Adrenal gland (tissue), 12 donors: Measurements from ENCODE around the gene ARHGEF16. TPM values are rescaled to one million over a fixed set of nuclear protein-coding genes. Genes with fewer than 3 reads are reported as not detected.

Experiments
- DNase-seq, 7 donors: peaks; one replicate each; pipeline ENCODE4 v3.0.0-alpha.2; 2019 to 2020
- H3K27ac ChIP-seq, 5 donors: fragments of 200-600 bp; sonication (generic) in 4 of 5; 1 replicate in 3 of 5; 2 replicates in 2 of 5; pipeline versions ENCODE4 v1.5.1 to v1.8.0; 2016 to 2020; ENCODE audit warnings: mild to moderate bottlenecking in 1 of 5
- H3K27me3 ChIP-seq: fragments of 200-600 bp; 2 replicates; pipeline ENCODE4 v1.8.0; 2021
- H3K36me3 ChIP-seq, 2 donors: fragments of 200-600 bp; replicated peaks in 1 of 2; 1 replicate in 1 of 2; 2 replicates in 1 of 2; pipeline versions ENCODE4 v1.5.1 to v1.8.0; 2018 to 2022
- H3K4me1 ChIP-seq, 2 donors: fragments of 200-600 bp; replicated peaks in 1 of 2; 1 replicate in 1 of 2; 2 replicates in 1 of 2; pipeline versions ENCODE4 v1.5.1 to v1.8.0; 2018 to 2021
- H3K4me3 ChIP-seq, 4 donors: fragments of 200-600 bp; sonication (generic) in 3 of 4; one replicate each; pipeline ENCODE4 v1.5.1; 2016 to 2018
- H3K9me3 ChIP-seq, 3 donors: fragments of 200-600 bp; sonication (generic) in 1 of 3; replicated peaks in 1 of 3; 1 replicate in 2 of 3; 2 replicates in 1 of 3; pipeline versions ENCODE4 v1.5.1 to v1.8.0; 2016 to 2021
- CTCF ChIP-seq, 6 experiments: fragments of 450-650 bp in 4 of 6; fragments of 200-600 bp in 2 of 6; sonication (generic) in 1 of 6; IDR thresholded peaks; 1 replicate in 5 of 6; 2 replicates in 1 of 6; pipeline versions ENCODE4 v1.5.1 to v1.8.0; 2016 to 2021; ENCODE audit warnings: antibody characterized with exemption in 6 of 6, mild to moderate bottlenecking in 2 of 6, moderate library complexity in 1 of 6
- POLR2A ChIP-seq, 2 donors: fragments of 450-650 bp; IDR thresholded peaks; one replicate each; pipeline ENCODE4 v1.6.1; 2017; ENCODE audit warnings: antibody characterized with exemption in 2 of 2, mild to moderate bottlenecking in 2 of 2, moderate library complexity in 1 of 2
- WGBS, 4 donors: extraction: QIAGEN DNeasy Blood & Tissue Kit in 2 of 4; methylation state at CpG; one replicate each; pipeline versions ENCODE4 v1.1.5 to v1.1.7; 2013 to 2017; 5-methylcytosine and 5-hydroxymethylcytosine counted together
- intact Hi-C, 2 donors: fragments of 100-400 bp; cut with DNase I; formaldehyde crosslinking; loops; one replicate each; pipeline versions ENCODE4 v1.14.1 to v1.15.0; 2022 to 2023
- polyA plus RNA-seq, 3 donors: library from polyadenylated mRNA; stranded (reverse); fragments of 200-250 nt in 2 of 3; fragments of 350-450 nt in 1 of 3; fragmentation: Illumina TruSeq in 1 of 3; extraction: RNeasy Lipid Tissue Mini Kit (QIAGEN cat#74804) in 1 of 3; gene quantifications; one replicate each; pipeline ENCODE4 v1.2.3, GENCODE V29; 2013 to 2014
- total RNA-seq, 9 donors: library from RNA; depleted of rRNA in 4 of 9; stranded (reverse); fragments of >200 nt in 4 of 9; fragments of 120-200 nt in 1 of 9; fragmentation: NEBNext Ultra II Directional in 1 of 9; extraction: Animal tissue kit (Norgen Biotek cat#: 25700) in 1 of 9; gene quantifications; one replicate each; pipeline versions ENCODE4 v1.1.0 to v1.2.4, GENCODE V29; 2013 to 2023
- donor health status: healthy with polysubstance abuse.
- donor health status: Bipolar disorder and iron deficiency.
- donor health status: DM: yes; HTN: yes; CAD: no.
- donor health status: DM: no; HTN: no; CAD: no.
- donor health status: DM: no; HTN: no; CAD: no.
- donor health status: DM: yes; HTN: yes; CAD: no.

ARHGEF16 gene
- total and polyA plus RNA-seq, 12 donors, result 0.11 to 3.1 (median 0.83) TPM

GRCh38 chr1:3438661-3439180 is 15.7 kb upstream of the ARHGEF16 start:
- H3K9me3 ChIP-seq, result no peaks in the 10 kb centered on the region
- TF ChIP-seq CTCF (IDR thresholded peaks at IDR 0.05), result no peak
- no peak for TF ChIP-seq POLR2A (IDR thresholded peaks at IDR 0.05)
- WGBS, 4 donors, result 73 to 81% (median 78%) methylated on average over 7 to 9 of the region's 9 CpGs
- H3K27me3 ChIP-seq, result peaks cover 2% of the 10 kb centered on the region
- intact Hi-C loops, result no loop called here
- H3K36me3 ChIP-seq, result no peaks in the 10 kb centered on the region
- no peak overlapping the region for H3K27ac ChIP-seq
- H3K4me3 ChIP-seq, result no peak overlapping the region
- no peaks in the 10 kb centered on the region for H3K4me1 ChIP-seq
- no peak for DNase-seq

GRCh38 chr1:3439346-3440299 is 14.8 kb upstream of the ARHGEF16 start:
- intact Hi-C loops, result no loop called here
- Histone ChIP-seq H3K27ac (no peak overlapping the region), H3K27me3 (peaks cover 2% of the 10 kb centered on the region), H3K9me3 (no peaks in the 10 kb centered on the region), H3K4me1 (no peaks in the 10 kb centered on the region), H3K36me3 (no peaks in the 10 kb centered on the region), H3K4me3 (no peak overlapping the region)
- DNase-seq, result no peak
- WGBS, 4 donors, result 60 to 82% (median 67%) methylated on average over 13 to 27 of the region's 27 CpGs
- TF ChIP-seq POLR2A (IDR thresholded peaks at IDR 0.05) (no peak), CTCF (IDR thresholded peaks at IDR 0.05) (no peak)

- no peak overlapping the region for H3K27ac ChIP-seq
- WGBS, 4 donors, result 50 to 56% (median 52%) methylated on average over 9 to 10 of the region's 10 CpGs
- H3K27me3 ChIP-seq, result peaks cover 2% of the 10 kb centered on the region
Measured at GRCh38 chr1:3440300-3440681, 14.2 kb upstream of the ARHGEF16 start.

More at GRCh38 chr1:3440300-3440681, 14.2 kb upstream of the ARHGEF16 start:
- intact Hi-C loops, result no loop called here
- Histone ChIP-seq H3K9me3 (no peaks in the 10 kb centered on the region), H3K4me1 (no peaks in the 10 kb centered on the region), H3K36me3 (no peaks in the 10 kb centered on the region), H3K4me3 (no peak overlapping the region)
- DNase-seq, result no peak
- no peak for TF ChIP-seq CTCF (IDR thresholded peaks at IDR 0.05)
